Effector CD8-positive, alpha-beta T cell (primary cell): ENCODE results near the gene AFF2.
"Not testable (repeated sequence)": the region's sequence is repeated elsewhere in the genome, so short reads cannot be mapped to it uniquely, and the experiment has no call there.

Source experiments
- DNase-seq: peaks from one replicate; lab custom pipeline; 2025; lab: John Stamatoyannopoulos, UW

Gene AFF2

GRCh38 chrX:148856505-148856904 lies 356.1 kb downstream of the AFF2 start:
- no peak for DNase-seq

GRCh38 chrX:148865277-148866210 lies 365.1 kb downstream of the AFF2 start:
- DNase-seq = no peak

GRCh38 chrX:148867596-148867995 lies 367.2 kb downstream of the AFF2 start:
- DNase-seq = no peak

GRCh38 chrX:148871422-148872160 lies 371.2 kb downstream of the AFF2 start:
- no peak for DNase-seq

- DNase-seq = no peak
Observed at GRCh38 chrX:148872161-148872535, 371.7 kb downstream of the AFF2 start.

- DNase-seq = no peak
Observed at GRCh38 chrX:148872881-148873280, 372.5 kb downstream of the AFF2 start.

- DNase-seq = no peak
Observed at GRCh38 chrX:148874636-148875246, 374.3 kb downstream of the AFF2 start.

GRCh38 chrX:148878371-148878770 lies 378.0 kb downstream of the AFF2 start:
- no peak for DNase-seq

GRCh38 chrX:148885203-148885602 lies 384.8 kb downstream of the AFF2 start:
- no peak for DNase-seq

GRCh38 chrX:148893395-148893794 lies 393.0 kb downstream of the AFF2 start:
- DNase-seq = no peak

GRCh38 chrX:148902581-148902980 lies 402.2 kb downstream of the AFF2 start:
- DNase-seq = no peak

GRCh38 chrX:148903176-148903575 lies 402.8 kb downstream of the AFF2 start:
- DNase-seq = no peak

GRCh38 chrX:148904421-148905111 lies 404.1 kb downstream of the AFF2 start:
- DNase-seq = no peak

GRCh38 chrX:148905400-148905799 lies 405.0 kb downstream of the AFF2 start:
- no peak for DNase-seq

- DNase-seq = not testable (repeated sequence)
Observed at GRCh38 chrX:148906628-148907027, 406.2 kb downstream of the AFF2 start.

- no peak for DNase-seq
Observed at GRCh38 chrX:148909758-148910157, 409.3 kb downstream of the AFF2 start.

GRCh38 chrX:148913971-148914370 lies 413.6 kb downstream of the AFF2 start:
- no peak for DNase-seq

- DNase-seq = no peak
Observed at GRCh38 chrX:148914783-148915182, 414.4 kb downstream of the AFF2 start.

- no peak for DNase-seq
Observed at GRCh38 chrX:148915474-148915873, 415.1 kb downstream of the AFF2 start.

- no peak for DNase-seq
Observed at GRCh38 chrX:148917441-148917840, 417.0 kb downstream of the AFF2 start.

- DNase-seq = no peak
Observed at GRCh38 chrX:148923631-148924030, 423.2 kb downstream of the AFF2 start.

- no peak for DNase-seq
Observed at GRCh38 chrX:148926371-148926770, 426.0 kb downstream of the AFF2 start.
